Astrocyte (in vitro differentiated cells and primary cell): ENCODE results near the gene TBC1D24.

Source experiments
- EZH2 ChIP-seq: IDR thresholded peaks from 2 replicates; pipeline ENCODE4 v1.6.1; 2012; ENCODE audit warnings: mild to moderate bottlenecking, low read length, inconsistent platforms; ENCODE audit not compliant: insufficient read depth
- TF ChIP-seq, protein P1 (sequence below): IDR thresholded peaks from 2 replicates; pipeline ENCODE4 v1.5.1; 2011; ENCODE audit warnings: low read depth, mild to moderate bottlenecking, inconsistent platforms, low read length, moderate library complexity; ENCODE audit not compliant: insufficient read depth

DNA sequence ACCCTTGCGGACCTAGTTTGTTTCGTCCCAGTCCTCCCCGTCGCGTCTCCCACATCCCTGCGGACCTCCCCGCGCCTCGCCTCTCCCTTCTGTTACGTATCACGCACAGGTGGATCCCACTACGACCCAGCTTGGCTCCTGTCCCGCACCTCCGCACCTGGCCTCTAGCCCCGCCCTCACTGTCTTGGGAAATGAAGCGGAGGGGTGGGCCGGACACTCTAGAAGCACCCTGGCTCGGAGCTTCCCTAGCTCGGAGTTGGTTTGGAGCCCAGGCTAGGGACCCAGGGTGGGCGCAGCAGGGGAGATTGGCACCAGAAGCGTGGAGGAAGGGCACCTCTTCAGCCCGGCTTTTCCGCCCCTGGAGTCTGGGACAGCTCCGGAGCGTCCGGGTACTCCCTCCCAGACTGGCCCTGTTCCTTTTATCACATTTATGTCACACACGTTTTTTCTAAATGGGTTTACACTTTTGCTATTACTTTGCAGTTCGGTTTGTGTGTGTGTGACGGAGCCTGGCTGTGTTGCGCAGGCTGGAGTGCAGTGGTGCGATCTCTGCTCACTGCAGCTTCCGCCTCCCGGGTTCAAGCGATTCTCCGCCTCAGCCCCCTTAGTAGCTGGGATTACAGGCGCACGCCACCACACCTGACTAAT is 57.7 kb downstream of the TBC1D24 start:
- TF ChIP-seq, protein P1, sequence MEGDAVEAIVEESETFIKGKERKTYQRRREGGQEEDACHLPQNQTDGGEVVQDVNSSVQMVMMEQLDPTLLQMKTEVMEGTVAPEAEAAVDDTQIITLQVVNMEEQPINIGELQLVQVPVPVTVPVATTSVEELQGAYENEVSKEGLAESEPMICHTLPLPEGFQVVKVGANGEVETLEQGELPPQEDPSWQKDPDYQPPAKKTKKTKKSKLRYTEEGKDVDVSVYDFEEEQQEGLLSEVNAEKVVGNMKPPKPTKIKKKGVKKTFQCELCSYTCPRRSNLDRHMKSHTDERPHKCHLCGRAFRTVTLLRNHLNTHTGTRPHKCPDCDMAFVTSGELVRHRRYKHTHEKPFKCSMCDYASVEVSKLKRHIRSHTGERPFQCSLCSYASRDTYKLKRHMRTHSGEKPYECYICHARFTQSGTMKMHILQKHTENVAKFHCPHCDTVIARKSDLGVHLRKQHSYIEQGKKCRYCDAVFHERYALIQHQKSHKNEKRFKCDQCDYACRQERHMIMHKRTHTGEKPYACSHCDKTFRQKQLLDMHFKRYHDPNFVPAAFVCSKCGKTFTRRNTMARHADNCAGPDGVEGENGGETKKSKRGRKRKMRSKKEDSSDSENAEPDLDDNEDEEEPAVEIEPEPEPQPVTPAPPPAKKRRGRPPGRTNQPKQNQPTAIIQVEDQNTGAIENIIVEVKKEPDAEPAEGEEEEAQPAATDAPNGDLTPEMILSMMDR = no peak
- TF ChIP-seq EZH2 = no peak
